ENCODE results near the gene SUMO2. TPM values are rescaled to one million over a fixed set of nuclear protein-coding genes. Genes with fewer than 3 reads are reported as not detected.

SUMO2 gene
- total and polyA plus RNA-seq, 2 of the 13 experiments (the other 11 are each of a cell fraction or from before 2014, with no cell fraction given), result 337 to 553 TPM

- no peaks in the 10 kb centered on the region for H3K79me2 ChIP-seq (ENCODE audit: insufficient read depth, low read length)
- FAIRE-seq (no peak), ATAC-seq (peak; percentile 30), DNase-seq (ENCODE audit: low spot score) (peak; percentile 53)
- ChIA-PET POLR2A (interaction anchor here (0.6 to 3.2 kb wide), 15 partner anchors 17 to 538 kb away, joined by 3 to 15 read pairs (median 4); partner anchors contain the start of genes ARMC7, JPT1, MRPL58 and NT5C), CTCF (ENCODE audit: low intra/inter-chr PET ratio, low total read pairs) (interaction anchor here (1.3 to 1.4 kb wide), 2 partner anchors 68 to 87 kb away, joined by 3 read pairs; partner anchors contain the start of gene NT5C)
- no peaks in the 10 kb centered on the region for H4K20me1 ChIP-seq (ENCODE audit: insufficient read depth, low read length)
- peak overlapping the region; percentile 82 for H3K4me2 ChIP-seq (ENCODE audit: low read depth, low read length)
- H3K27ac ChIP-seq (ENCODE audit: extremely low read length, insufficient read depth, low read length), result peak overlapping the region; percentile 62
- WGBS (ENCODE audit: low lambda C conversion rate), result 43% methylated on average over 6 of the region's 6 CpGs
- H3K4me3 ChIP-seq (replicated peaks in 1 of 3; ENCODE audit: insufficient read depth in 1 of 3, low read depth in 2 of 3, low read length in 3 of 3), result peak overlapping the region in 1 of 3 experiments; percentile 59; a peak in 2 of 6 replicates
- H3K4me1 ChIP-seq (ENCODE audit: insufficient read depth, low read length), result peaks cover 43% of the 10 kb centered on the region
- no TSS peak for BruUV-seq (replicated peaks)
- H3K9me3 ChIP-seq (ENCODE audit: low read length), result no peaks in the 10 kb centered on the region
- no peaks in the 10 kb centered on the region for H3K27me3 ChIP-seq (ENCODE audit: control insufficient read depth in 1 of 2, insufficient read depth in 2 of 2, low read length in 2 of 2)
- in situ Hi-C loops (cut with HindIII; ENCODE audit: extremely low pct_ligation_motif_present, low pct_unique_long_range_greater_than_20kb) (no loop called here), intact Hi-C loops (cut with micrococcal nuclease; ENCODE audit: unreplicated experiment) (loop anchor here (5.0 kb wide), 2 partner anchors 48 to 68 kb away; partner anchors contain the start of genes JPT1 and NT5C)
- no peaks in the 10 kb centered on the region for H3K36me3 ChIP-seq (replicated peaks in 1 of 2; ENCODE audit: control insufficient read depth in 1 of 2, insufficient read depth in 2 of 2, low read length in 2 of 2)
- no peak overlapping the region for H3K9ac ChIP-seq (ENCODE audit: insufficient read depth, low read depth, low read length)
- H2AFZ ChIP-seq (ENCODE audit: low read length), result peak overlapping the region; percentile 68
- no peak for TF ChIP-seq GFI1 (CRISPR knock-in tag; IDR thresholded peaks at IDR 0.05; ENCODE audit: borderline replicate concordance)
- peak; percentile 99 for TF ChIP-seq KAT2B (IDR thresholded peaks at IDR 0.05; ENCODE audit: borderline replicate concordance, low read depth, low read length)
- TF ChIP-seq SETDB1 (CRISPR knock-in tag; IDR thresholded peaks at IDR 0.05; ENCODE audit: borderline replicate concordance), result no peak
- no peak for TF ChIP-seq ZNF512 (CRISPR knock-in tag; IDR thresholded peaks at IDR 0.05)
- no peak for TF ChIP-seq ZNF83 (CRISPR knock-in tag; IDR thresholded peaks at IDR 0.05; ENCODE audit: borderline replicate concordance)
- no peak for TF ChIP-seq ZNF510 (CRISPR knock-in tag; IDR thresholded peaks at IDR 0.05; ENCODE audit: low read depth)
- TF ChIP-seq MIXL1 (CRISPR knock-in tag; IDR thresholded peaks at IDR 0.05), result peak; percentile 90
- peak; percentile 64 for TF ChIP-seq MAFF (IDR thresholded peaks at IDR 0.05; ENCODE audit: low read depth, low read length)
- TF ChIP-seq THAP7 (CRISPR knock-in tag; IDR thresholded peaks at IDR 0.05), result no peak
- peak; percentile 80; the same call in 1 of the 2 replicates for TF ChIP-seq CREM (IDR thresholded peaks at IDR 0.05)
- TF ChIP-seq CREM (CRISPR knock-in tag; IDR thresholded peaks at IDR 0.05), result no peak
- no peak for TF ChIP-seq STAG1 (CRISPR knock-in tag; IDR thresholded peaks at IDR 0.05)
- no peak for TF ChIP-seq GABPA (IDR thresholded peaks at IDR 0.05; ENCODE audit: low read depth, low read length)
- TF ChIP-seq GABPA (CRISPR knock-in tag; IDR thresholded peaks at IDR 0.05; ENCODE audit: low read depth), result no peak
- TF ChIP-seq NR2F2 (IDR thresholded peaks at IDR 0.05; ENCODE audit: borderline replicate concordance, low read depth), result peak; percentile 29; the same call in 1 of the 2 replicates
- no peak for TF ChIP-seq ZMAT5 (CRISPR knock-in tag; IDR thresholded peaks at IDR 0.05; ENCODE audit: borderline replicate concordance, low read depth)
- no peak for TF ChIP-seq NFYC (CRISPR knock-in tag; IDR thresholded peaks at IDR 0.05)
- TF ChIP-seq HOXA3 (CRISPR knock-in tag; IDR thresholded peaks at IDR 0.05), result peak; percentile 48; the same call in 1 of the 2 replicates
- no peak for TF ChIP-seq ZNF577 (CRISPR knock-in tag; IDR thresholded peaks at IDR 0.05; ENCODE audit: borderline replicate concordance, low read depth)
- TF ChIP-seq ZNF280B (CRISPR knock-in tag; IDR thresholded peaks at IDR 0.05; ENCODE audit: borderline replicate concordance), result no peak
Observed at GRCh38 chr17:75199886-75200618, 17.3 kb upstream of the SUMO2 start.

Measured in HepG2 (cell line).